GM18909 (cell line): ENCODE data around the gene MMP19.

Experiments used
- ATAC-seq: cut with Tn5 transposase; IDR thresholded peaks from one replicate; pipeline ENCODE4 v1.9.1; 2021; ENCODE audit warnings: mild to moderate bottlenecking; ENCODE audit not compliant: unreplicated experiment, poor library complexity

Gene MMP19

DNA sequence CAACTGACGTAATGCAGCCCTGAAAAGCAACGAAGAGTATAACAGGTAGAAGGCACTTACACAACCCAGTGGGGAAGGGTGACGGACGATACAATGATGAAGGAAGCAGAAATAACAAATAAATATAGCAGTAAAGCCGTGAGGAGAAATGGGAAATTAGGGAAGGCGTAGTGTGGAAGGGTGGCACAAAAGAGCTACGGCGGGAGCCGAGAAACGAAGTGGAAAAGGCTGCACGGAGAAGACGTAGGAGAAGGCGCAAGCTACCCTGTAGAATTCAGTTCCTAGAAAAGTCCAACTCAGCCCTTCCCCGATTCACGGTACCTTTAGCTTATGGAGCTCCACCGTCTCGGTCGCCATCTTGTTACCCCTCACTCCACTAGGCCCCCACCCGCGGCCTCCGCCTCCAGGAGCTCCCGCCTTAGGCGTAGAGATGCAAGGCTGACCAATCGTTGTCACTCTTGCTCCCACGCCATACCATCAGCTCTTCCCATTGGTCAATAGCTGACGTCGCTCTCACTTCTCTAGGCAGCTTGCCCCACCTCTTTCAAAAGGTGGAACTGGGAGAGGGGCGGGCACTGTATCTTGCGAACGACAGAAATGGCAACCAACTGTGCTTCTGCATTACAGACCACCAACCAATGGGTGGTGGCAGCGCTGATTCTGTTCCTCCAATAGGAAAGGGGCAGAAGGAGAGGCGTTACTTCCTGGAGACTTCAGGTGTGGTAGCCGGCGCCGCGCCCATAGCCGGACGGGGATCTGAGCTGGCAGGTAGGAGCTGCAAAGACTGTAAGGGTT is 25.2 kb downstream of the MMP19 start, which contains the start of the genes ORMDL2 and SARNP:
Gene ORMDL2, plus strand, starts transcription at position 697 of the 795 bp plus-strand sequence. CDS start 959 bp downstream, outside the sequence.
Gene SARNP, minus strand, starts transcription at position 380 of the 795 bp plus-strand sequence. Its CDS starts 23 bp downstream, at position 357.
- peak; percentile 97 for ATAC-seq

DNA sequence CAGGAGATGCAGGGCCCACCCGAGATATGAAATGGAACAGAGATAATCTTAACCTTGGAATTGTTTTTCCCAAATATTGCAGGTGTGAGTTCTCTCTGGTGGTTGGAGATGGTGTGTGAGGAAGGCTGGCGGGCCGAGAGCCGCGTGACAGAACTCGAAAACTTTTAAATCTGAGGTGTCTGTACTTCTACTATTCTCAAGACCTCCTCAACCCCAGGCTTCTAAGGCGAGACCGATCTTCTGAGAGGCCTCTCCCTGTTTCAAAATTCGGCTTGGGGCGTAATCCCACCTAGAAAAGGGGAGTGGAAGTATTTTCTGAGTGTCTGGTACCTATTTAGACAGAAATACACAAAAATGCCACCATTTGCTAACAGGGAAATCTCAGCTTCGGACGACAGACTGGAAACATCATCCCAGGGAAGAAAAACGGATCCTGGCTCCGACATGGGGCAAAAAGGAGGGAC is 25.8 kb downstream of the MMP19 start:
- ATAC-seq: no peak

DNA sequence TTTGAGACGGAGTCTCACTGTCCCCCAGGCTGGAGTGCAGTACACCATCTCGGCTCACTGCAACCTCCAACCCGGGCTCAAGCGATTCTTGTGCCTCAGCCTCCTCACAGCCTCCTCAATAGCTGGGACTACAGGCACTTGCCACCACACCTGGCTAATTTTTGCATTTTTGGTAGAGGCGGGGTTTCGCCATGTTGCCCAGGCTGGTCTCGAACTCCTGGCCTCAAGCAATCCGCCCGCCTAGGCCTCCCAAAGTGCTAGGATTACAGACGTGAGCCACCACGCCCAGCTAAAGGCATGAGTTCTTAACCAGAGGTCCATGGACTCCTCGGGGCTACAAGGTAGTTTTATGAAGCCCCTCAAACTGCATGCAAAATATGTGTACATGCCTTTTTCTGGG is 27.3 kb downstream of the MMP19 start:
- ATAC-seq: no peak

DNA sequence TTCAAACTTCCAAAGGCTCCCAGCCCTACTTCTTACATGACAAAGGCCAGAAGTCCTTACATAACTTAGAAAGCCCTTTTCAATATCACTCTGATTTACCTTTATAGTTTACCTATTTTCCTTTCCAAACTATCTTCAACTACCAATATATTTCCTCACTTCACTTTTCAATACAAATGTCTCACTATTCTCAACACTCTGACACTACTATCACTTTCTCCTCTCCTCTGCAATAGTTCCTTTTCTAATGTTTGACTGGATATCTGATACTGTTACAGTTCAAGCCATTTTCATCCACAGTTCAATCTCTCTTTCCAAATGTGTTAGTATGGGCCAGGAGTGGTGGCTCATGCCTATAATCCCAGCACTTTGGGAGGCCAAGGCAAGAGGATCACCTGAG is 28.5 kb downstream of the MMP19 start:
- no peak for ATAC-seq

DNA sequence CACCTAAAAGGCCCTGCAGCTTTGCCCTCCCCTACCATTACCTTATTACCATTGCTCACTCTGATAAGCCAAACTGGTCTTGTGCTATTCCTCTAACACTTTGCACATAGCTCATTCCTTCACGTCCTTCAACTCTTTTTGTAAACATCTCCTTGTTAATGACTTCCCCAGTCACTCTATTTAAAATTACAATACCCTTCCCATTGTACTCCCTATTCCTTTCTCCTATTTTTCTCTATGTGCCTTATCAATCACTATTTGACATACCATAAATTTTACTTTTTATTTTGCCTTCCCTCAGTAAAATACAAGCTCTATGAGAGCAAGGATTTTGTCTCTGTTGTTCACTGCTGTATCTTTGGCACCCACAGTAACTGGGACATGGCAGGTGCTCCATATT is 30.6 kb downstream of the MMP19 start:
- ATAC-seq: no peak

DNA sequence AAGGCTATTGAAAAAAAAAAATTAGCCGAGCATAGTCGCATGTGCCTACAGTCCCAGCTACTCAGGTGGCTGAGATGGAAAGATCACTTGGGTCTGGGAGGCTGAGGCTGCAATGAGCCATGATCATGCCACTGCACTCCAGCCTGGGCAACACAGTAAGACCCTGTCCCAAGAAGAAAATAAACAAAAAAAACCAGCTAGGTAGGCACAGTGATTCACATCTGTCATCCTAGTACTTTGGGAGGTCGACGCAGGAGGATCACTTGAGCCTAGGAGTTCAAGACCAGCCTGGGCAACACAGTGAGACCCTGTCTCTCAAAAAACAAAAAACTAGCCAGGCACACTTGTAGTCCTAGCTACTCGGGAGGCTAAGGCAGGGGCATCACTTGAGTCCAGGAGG is 33.5 kb downstream of the MMP19 start:
- ATAC-seq: no peak

DNA sequence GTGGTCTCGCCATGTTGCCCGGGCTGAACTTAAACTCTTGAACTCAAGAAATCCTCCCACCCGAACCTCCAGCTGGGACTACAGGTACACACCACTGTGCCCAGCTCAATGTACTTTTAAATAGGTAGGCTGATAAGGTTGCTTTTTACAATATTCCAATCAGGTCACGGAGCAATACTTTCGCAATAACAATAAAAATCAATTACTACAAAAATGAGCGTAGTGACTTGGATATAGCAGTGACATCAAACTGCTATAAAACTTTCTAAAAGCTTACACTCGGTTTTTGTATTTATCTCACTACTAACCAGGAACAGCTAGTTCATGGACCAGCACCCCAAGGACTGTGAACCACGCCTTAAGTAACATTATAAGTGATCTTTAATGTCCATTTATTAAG is 35.8 kb downstream of the MMP19 start:
- no peak for ATAC-seq

DNA sequence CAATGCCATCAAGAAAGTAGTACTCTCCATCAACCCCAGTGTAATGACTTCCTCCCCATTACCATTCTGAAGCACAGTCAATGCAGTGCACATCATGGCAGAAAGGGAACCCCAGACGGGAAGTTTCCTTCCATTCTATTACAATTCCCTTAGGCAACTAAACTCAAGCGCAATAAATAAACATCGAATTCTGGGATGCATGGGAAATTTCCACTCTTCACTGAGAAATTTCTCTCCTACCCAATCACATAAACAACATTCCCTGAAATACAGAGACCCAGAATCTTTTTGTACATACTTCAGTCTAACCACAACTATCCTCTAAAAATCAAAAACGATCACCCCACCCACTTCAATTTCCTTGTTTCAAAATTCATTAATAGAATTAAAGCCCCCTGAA is 45.2 kb downstream of the MMP19 start:
- ATAC-seq: no peak

DNA sequence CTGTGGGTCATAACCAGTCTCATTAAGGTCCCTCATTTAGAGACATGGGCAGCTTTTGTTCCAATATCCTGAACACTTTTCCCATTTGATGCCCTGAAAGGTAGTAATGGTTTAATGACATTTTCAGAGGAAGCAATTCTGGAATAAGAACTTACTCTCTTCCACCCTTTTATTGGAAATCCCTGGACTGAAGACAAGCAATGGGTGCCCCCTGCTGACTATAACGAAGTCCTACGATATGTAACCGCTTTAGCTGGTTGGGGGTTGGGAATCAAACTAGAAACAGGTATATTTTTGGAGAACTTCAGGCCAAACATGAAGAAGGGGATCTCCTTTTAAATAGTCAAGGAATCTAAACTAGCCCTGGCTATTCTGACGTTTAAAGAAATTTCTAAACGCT is 45.7 kb downstream of the MMP19 start:
- ATAC-seq: no peak

DNA sequence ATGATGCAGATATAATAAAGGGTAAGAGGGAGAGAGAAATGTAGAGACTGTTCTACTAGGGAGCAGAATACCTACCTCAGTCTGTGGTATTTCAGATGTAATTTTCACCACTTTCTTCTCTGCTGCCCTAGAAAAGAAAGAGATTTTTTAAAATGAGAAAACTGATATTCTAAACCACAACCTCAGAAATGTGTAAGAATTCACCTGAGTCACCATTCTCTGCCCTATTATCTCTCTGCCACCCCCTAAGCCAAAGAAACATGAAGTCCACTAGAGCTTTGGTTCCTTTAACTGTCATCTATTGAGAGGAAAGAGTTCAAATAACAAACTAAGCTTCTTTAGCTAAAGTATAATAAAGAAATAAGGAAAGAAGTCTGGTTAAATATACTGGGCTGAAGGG is 46.8 kb downstream of the MMP19 start:
- no peak for ATAC-seq

DNA sequence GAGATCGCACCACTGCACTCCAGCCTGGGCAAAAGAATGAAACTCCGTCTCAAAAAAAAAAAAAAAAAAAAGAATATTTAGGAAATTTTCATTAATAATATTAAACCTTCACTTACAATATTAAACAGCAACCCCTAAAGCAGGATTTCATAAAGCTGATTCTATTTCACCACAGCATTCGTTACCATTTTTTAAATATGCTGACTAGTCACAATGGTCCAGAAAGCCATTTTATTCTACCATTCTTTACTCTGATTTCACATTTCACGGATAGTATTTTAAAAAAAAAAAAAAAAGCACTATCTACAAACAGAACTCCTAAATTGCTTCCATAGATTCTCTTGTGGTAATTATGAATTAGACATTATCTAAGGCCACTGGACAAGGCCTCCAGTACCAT is 52.8 kb downstream of the MMP19 start:
- no peak for ATAC-seq

DNA sequence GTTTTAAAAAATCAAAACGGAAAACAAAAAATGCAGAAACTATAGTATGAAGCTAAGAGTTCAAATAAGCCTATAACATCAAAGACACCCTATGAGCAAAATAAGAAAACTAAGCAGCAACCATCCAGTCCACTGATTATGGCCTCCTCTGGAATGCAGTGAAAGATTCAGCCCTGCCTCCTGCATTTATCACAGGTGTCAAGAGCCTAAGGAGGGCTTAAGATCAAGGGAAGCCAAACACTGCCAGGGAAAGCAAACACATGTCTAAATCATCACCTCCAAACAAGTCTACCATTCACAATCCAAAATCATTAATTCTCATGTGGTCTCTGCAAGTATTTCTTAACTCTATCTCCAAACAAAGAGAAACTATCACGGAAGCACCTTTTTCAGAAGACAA is 53.6 kb downstream of the MMP19 start:
- ATAC-seq: no peak

DNA sequence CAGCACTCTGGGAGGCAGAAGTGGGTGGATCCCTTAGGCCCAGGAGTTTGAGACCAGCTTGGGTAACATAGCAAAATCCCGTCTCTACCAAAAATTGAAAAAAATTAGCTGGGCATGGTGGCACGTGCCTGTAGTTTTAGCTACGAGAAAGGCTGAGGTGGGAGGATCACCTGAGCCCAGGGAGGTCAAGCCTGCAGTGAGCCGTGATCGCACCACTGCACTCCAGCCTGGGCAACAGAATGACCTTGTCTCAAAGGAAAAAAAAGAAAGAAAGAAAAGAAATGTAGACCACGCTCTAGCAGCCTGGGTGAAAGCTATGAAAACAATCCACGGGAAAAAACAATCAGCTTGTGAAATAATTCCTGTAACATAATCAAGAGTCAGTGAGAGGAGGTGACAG is 54.2 kb downstream of the MMP19 start:
- no peak for ATAC-seq
